HG03175 (cell line): ENCODE data around the gene NOP58.
A peak's percentile ranks its signal among the peaks of the same experiment; 100 is the strongest.
"Not testable (repeated sequence)": the region's sequence is repeated elsewhere in the genome, so short reads cannot be mapped to it uniquely, and the experiment has no call there.

Experiments
- ATAC-seq: cut with Tn5 transposase; IDR thresholded peaks from one replicate; pipeline ENCODE4 v1.9.1; 2021; ENCODE audit warnings: mild to moderate bottlenecking, moderate library complexity; ENCODE audit not compliant: unreplicated experiment

The NOP58 gene, protein sequence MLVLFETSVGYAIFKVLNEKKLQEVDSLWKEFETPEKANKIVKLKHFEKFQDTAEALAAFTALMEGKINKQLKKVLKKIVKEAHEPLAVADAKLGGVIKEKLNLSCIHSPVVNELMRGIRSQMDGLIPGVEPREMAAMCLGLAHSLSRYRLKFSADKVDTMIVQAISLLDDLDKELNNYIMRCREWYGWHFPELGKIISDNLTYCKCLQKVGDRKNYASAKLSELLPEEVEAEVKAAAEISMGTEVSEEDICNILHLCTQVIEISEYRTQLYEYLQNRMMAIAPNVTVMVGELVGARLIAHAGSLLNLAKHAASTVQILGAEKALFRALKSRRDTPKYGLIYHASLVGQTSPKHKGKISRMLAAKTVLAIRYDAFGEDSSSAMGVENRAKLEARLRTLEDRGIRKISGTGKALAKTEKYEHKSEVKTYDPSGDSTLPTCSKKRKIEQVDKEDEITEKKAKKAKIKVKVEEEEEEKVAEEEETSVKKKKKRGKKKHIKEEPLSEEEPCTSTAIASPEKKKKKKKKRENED

DNA sequence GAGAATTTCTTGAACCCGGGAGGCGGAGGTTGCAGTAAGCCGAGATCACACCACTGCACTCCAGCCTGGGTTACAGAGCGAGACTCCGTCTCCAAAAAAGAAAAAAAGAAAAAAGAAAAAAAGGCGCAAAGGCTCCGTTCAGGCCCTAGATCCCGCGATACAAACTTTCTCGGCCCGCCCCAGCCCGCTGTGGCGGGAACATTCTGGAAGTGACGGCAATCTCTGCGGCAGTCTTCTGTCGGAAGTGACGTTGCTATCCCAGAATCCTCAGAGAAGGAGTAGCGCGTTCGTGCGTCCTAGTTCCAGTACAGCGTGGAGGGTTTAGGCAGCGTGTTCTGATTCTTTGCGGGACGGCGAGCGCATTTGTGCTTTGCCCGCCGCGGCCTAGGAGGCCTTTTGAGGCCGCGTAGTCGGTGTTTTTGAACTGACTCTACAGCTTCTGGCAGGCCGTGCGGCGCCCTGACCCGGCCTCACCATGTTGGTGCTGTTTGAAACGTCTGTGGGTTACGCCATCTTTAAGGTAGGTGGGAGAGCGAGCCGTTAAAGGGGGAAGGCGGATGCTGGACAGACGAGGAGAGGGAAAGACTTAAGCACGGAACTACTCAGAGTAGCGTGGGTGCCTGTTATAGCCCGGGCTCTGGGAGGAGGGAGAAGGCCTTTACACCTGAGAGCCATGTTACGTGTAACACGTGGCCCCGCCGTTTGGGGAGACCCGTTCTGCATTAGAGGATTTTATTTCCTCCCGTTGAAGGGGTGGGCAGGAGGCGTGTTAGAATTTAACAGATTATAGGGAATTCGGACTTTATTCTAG lies at the start of gene NOP58:
TSS of gene NOP58 (plus strand) at position 297 of the 811 bp plus-strand sequence. CDS start at position 476, 179 bp downstream.
- ATAC-seq, result peak; percentile 87

DNA sequence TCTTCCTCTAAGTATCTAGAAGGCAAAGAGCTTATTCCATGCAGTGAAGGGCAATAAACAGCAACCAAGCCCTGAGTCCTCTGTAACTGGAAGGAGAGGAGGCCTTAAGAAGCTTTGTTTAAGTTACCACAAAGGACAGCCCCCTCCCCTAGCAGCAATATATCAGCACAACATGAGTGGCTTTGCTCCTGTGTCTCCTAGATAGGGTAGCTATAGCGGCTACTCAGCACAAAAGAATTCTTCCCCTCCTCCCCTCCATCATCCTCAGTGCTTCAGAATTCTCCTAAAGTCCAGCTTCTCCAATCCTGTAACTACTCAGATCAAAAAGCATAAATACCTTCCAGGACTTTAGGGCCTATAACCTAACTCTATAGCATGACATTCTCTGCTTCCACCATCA lies 43.7 kb upstream of the NOP58 start:
- ATAC-seq, result no peak

DNA sequence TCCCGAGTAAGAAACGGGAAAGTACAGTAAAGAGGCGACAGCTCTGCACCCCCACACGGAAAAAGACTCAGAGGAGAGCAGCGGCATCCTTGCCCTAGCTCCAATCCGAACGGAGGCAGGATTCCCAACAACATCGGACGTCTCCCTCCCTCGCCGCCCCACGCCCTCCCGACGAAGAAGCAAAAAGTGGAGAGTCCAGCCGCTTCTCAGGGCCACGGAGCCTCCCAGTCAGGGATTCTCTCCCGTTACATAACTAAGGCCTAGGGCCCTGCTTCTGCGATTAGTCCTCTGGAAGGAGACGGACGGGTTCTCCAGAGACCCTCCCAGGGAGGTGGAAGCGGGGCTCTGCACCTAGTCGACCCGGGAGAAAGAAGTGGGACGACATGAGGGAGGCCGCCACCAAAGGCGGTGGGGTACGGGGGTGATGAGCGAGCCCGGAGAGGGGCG lies 27.8 kb upstream of the NOP58 start:
- ATAC-seq, result peak; percentile 45

DNA sequence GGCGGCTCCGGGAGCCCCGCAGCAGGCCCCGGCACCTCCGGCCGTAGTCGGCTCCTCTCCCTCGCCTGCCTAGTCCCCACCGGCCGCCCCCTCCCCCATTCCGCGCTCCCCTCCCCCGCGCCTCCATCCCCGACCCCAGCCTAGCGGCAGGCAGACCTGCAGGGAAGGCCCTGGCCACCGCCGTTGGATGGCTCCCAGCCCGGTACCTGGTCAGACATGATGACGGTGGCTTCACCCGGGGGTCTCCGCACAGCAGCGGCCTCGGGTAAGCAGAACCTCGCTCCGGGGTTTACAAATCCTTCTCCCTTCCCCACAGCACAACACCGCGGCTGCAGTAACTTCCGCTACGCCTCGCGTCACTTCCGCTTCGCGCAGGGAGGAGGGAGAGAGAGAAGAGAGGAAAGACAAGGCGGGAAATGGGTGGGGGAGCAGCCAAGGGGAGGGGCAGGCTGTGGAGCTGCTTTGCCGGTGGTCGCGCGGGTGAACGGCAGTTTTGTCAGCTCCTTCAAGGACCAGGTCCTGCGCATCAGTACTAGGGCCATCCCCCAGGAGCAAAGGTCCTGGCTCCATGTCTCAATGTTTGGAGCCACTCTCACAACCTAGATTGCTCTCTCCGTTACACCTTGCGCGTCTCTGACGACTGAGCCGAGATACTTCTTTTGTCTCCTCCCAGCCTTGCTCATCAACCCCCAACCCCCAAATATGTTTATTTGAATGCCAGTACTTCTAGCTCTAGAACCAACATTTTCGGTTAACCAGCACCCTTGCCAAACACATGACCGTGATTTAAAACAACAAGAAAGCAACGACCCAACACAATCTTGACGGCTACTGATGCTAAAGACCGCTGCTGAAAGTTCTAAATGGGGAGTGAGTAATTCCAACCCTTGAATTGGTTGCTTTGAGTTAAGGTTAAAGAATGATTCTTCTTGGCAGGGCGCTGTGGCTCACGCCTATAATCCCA lies 27.0 kb upstream of the NOP58 start, which contains the start of gene SUMO1:
TSS of gene SUMO1 (minus strand) at position 364 of the 964 bp plus-strand sequence. CDS start at position 218, 146 bp downstream.
- peak; percentile 96 for ATAC-seq

DNA sequence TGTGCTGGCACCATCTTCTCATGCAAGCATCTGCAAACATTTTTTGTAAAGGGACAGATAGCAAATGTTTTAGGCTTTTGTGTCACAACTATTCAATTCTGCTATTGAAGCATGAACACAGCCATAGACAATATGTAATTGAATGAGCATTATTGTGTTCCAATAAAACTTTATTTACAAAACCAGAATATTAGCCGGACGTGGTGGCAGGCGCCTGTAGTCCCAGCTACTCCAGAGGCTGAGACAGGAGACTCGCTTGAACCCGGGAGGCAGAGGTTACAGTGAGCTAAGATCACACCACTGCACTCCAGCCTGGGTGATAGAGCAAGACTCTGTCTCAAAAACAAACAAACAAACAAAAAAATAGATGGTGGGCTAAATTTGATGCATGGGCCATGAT lies 17.9 kb upstream of the NOP58 start:
- not testable (repeated sequence) for ATAC-seq

DNA sequence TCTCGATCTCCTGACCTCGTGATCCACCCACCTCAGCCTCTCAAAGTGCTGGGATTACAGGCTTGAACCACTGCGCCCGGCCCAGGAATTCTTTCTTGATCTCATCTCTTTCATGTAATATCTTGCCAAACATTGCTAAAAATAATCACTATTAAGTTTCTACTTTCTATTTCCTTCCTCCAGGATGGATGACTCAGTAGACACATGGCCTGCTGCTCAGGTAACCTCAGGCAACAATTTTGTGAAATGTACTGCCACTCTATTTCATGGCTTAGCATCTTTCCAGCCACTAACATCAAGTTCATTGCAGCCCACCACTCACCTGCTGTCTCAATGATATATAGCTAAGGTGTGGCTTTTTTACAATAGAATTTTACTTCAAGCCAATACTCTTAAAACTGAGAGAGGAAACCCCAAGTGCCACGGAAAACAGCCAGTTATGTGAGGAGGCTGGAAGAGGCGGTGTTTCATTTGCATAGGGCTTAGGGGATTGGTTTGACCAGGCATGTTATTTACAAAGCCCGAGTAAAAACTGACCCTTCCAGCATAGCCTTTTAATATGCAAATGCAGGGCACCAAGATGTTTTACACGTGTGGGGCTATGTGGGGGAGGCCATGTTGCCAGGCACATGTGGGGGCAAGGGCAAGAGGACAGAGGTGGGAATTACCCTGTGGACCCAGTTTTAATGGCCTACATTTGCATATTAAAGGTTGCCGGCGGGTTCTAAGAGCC lies 15.9 kb upstream of the NOP58 start:
- no peak for ATAC-seq

DNA sequence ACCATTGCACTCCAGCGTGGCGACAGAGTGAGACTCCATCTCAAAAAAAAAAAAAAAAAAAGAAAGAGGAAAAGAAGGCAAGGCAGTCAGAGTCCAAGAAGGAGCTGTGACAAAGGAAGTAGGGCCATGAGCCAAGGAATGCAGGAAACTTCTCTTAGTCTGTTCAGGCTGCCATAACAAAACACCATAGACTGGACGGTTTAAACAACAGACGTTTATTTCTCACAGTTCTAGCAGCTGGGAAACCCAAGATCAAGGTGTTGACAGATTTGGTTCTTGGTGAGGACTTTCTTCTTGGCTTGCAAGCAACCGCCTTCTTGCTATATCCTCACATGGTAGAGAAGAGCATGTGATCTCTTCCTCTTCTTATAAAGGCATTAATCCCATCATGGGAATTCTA lies 14.1 kb upstream of the NOP58 start:
- no peak for ATAC-seq

DNA sequence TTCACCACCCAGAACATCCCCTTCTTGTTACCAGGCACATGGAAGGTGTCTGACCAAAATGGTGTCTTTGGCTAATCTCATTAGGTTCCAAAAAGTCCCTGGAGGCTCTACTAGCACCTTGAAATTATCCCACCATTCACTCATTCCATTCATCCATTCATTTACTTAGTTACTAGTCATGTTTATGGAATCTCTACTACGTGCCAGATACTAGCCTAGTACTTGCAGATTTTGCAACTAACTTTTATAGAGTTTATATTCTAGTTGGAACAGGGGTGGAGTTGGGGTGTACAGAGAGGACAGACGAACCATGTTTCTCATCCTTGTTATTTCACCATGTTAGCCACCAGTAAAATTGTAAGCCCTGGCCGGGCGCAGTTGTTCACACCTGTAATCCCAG lies 4.0 kb upstream of the NOP58 start:
- no peak for ATAC-seq

DNA sequence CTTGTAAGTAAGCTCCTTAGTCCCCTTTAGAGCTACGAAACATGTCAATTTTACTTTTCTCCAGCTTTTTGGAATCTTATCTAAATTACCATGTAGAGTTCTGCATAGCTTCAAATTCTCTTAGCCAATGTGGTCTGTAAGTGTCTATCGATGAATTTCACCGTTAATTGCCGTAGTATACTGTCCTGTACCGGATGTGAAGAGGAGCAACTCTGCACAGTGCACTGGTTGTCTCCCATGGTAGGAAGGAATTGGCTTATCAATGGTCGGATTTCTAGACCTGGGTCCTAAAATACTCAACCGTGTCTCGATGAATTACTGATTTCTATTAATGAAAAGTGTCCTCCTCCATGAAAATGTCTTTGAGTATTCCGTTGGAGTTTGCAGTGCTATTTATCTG lies 1.9 kb downstream of the NOP58 start:
- ATAC-seq, result no peak

DNA sequence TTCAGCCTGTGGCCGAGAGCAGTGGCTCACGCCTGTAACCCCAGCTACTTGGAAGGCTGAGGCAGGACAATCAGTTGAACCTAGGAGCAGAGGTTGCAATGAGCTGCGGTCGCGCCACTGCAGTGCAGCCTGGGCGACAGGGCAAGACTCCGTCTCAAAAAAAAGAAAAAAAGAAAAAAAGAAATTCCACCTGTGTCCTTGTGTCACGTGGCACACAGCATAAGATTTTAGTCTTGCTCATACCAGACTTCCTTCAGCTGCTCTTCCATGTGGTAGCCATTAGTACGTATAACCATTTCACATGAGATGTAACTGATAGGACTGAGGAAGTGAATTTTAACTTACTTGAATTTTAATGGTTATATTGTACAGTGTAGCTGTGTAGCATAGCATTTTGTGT lies 4.0 kb downstream of the NOP58 start:
- no peak for ATAC-seq

DNA sequence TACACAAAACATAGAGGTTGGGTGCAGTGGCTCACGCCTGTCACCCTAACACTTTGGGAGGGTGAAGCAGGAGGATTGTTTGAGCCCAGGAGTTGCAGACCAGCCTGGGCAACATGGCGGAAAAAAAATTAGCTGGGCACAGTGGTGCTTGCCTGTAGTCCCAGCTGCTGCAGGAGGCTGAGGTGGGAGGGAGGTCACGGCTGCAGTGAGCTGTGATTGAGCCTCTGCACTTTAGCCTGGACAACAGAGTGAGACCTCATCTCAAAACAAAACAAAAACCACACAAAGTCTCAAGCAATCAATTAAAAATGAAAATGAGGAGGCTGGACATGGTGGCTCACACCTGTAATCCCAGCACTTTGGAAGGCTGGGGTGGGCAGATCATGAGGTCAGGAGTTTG lies 4.9 kb downstream of the NOP58 start:
- peak; percentile 26 for ATAC-seq

DNA sequence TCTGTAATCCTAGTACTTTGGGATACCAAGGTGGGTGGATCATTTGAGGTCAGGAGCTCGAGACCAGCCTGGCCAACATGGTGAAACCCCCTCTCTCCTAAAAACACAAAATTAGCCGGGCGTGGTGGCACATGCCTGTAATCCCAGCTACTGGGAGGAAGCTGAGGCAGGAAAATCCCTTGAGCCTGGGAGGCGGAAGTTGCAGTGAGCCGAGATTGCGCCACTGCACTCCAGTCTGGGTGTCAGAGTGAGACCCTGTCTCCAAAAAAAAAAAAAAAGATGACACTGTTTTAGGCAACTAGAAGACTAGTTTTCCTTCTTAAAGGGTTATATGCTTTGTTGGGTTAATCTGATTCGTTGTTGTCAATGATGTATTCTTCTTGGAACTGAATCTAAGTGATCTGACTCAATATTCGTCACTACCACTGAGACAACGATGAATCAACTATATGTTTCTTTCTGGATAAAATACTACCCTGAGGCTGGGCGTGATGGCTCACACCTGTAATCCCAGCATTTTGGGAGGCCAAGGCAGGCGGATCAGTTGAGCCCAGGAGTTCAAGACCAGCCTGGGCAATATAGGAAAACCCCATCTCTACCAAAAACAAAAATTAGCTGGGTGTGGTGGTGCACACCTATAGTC lies 10.6 kb downstream of the NOP58 start:
- ATAC-seq, result not testable (repeated sequence)

DNA sequence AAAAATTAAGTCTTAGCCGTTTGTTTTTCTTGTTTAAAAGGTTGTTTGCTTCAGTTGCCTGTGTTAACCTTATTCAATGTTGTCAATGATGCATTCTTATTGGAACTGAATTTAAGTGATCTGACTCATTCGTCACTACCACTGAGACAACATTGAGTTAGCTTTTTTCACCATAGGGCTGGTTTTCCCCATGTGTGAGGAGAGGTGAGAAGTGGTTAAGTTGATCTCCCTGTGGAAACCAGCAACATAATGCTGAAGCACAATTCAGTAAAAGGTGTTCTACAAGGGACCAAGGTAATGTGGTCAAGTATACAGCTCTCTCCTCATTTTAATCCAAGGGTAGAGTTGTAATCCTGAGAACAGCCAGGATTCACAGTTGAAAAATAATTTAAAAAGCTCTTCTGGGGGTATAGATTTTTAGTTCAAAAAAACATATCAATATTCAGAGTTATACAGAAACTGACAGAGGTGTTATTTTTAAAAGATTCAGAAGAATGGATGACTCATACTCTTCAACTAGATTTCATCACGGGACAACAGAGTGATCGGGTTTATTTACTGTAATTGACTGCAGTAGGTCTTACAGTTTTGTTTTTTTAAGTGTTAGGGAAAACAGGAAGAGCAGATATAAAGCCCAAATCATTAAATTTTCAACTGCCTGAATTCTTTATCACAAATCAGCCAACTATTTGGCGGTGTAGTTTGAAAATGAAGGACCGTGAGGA lies 12.6 kb downstream of the NOP58 start:
- ATAC-seq, result no peak

DNA sequence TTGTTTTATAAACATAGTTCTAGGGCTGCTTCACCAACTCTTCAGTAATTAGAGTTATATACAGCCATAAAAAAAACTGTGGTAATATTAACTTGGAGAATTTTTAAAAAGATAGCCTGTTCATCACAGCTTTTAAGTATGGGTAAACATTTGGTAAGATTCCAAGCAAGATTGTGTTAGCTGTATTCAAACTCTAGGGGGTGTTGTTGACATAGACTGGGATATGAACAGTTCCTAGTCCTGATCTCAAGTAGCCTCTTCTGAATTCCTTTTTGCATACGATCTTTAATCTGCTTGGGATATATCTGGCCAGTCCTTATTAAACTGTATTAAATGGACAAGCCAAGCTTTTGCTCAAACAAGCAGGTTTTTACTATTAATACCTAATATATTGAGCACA lies 13.4 kb downstream of the NOP58 start:
- ATAC-seq, result no peak

DNA sequence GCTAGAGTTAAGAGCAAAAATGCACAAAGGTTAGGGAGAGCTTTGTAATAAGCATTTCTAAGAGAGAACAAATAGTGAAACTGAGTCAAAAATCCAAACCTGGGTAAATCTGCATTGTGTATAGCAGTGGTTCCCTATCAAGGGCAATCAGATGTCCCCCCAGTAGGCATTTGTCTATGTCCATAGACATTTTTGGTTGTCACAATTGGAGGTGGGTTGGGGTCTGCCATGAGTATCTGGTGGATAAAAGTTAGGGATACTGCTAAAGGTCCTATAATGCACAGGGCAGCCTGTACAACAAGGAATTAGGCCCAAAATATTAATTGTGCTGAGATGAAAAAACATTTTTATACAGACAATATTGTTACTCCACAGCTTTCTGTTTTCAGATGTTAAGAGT lies 21.0 kb downstream of the NOP58 start:
- no peak for ATAC-seq

DNA sequence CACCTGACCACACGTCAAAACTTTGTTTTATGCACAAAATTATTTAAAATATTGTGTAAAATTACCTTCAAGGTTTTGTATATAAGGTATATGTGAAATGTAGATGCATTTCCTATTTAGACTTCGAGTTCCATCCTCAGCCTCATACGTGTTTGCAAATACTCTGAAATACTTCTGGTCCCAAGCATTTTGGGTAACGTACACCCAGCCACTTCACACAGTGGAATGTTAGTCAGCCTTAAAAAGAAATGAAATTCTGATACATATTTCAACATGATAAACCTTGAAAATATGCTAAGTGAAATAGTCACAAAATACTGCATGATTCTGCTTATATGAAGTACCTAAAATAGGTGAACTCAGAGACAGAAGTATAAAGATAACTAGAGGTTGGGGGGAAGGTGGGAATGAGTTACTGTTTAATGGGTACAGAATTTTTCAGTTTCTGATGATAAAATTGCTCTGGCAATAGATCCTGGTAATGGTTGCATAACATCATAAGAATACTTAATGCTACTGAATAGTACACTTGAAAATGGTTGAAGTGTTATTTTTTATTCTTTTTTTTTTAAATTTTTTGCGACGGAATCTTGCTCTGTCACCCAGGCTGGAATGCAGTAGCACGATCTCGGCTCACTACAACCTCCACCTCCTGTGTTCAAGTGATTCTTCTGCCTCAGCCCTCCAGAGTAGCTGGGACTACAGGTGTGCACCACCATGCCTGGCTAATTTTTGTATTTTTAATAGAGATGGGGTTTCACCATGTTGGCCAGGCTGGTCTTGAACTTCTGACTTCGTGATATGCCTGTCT lies 24.0 kb downstream of the NOP58 start:
- ATAC-seq, result no peak

DNA sequence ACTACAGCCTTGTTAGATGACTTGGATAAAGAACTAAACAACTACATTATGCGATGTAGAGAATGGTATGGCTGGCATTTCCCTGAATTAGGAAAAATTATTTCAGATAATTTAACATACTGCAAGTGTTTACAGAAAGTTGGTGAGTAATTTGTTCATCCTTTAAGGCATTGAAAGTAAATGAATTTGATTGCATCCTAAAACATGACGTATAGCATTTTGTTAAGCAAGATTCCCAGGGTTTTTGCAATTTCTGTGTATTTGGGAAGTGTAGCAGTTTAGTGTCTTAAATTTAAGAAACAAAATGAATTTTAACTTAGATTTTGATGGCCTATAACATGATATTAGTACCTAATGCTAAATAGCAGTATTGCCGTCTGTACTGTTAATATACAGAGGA lies 24.8 kb downstream of the NOP58 start:
- ATAC-seq, result no peak

DNA sequence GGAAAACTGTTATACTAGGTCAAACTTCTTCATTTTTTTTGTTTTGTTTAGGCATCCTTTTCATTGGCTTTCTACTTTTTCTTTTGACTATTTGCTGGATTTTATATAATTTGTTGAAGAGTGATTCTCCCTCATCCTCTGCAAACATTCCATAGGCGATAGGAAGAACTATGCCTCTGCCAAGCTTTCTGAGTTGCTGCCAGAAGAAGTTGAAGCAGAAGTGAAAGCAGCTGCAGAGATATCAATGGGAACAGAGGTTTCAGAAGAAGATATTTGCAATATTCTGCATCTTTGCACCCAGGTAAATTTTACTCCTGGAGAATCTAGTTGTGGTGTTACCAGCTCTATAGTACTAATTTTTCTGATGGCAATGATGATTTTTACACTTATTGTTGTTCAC lies 25.4 kb downstream of the NOP58 start:
- ATAC-seq, result no peak
